ENCODE data around the gene FAM227A. TPM values are rescaled to one million over a fixed set of nuclear protein-coding genes. Genes with fewer than 3 reads are reported as not detected.

The FAM227A gene
- total and polyA plus RNA-seq, 2 of the 8 experiments (the other 6 are each of a cell fraction or from before 2014, with no cell fraction given), result 2.1 to 3.9 TPM

DNA sequence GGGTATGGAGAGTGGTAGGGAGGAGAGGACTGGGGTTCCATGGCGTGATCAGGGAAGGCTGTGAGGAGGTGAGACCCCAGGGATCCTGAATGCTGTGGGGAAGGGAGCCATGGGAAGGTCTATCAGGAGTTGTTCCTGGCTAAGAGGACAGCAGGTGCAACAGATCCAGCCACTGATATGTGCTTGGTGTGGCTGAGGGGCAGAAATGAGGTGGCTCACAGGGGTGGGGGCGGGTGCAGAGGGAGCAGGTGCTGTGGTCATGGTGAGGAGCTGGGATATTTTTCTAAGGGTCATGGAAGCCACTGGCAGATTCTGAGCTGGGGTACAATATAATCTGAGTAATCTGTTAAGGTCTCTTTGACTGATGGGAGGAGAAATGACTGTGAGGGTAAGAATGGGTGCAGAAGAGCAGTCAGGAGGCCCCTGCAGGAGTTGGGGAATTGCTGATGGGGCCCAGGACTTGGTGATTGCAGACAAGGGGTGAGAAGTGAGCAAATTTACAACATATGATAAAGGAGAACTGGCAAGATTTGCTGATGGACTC lies 54.9 kb downstream of the FAM227A start (continued):
- TF ChIP-seq, protein P1, sequence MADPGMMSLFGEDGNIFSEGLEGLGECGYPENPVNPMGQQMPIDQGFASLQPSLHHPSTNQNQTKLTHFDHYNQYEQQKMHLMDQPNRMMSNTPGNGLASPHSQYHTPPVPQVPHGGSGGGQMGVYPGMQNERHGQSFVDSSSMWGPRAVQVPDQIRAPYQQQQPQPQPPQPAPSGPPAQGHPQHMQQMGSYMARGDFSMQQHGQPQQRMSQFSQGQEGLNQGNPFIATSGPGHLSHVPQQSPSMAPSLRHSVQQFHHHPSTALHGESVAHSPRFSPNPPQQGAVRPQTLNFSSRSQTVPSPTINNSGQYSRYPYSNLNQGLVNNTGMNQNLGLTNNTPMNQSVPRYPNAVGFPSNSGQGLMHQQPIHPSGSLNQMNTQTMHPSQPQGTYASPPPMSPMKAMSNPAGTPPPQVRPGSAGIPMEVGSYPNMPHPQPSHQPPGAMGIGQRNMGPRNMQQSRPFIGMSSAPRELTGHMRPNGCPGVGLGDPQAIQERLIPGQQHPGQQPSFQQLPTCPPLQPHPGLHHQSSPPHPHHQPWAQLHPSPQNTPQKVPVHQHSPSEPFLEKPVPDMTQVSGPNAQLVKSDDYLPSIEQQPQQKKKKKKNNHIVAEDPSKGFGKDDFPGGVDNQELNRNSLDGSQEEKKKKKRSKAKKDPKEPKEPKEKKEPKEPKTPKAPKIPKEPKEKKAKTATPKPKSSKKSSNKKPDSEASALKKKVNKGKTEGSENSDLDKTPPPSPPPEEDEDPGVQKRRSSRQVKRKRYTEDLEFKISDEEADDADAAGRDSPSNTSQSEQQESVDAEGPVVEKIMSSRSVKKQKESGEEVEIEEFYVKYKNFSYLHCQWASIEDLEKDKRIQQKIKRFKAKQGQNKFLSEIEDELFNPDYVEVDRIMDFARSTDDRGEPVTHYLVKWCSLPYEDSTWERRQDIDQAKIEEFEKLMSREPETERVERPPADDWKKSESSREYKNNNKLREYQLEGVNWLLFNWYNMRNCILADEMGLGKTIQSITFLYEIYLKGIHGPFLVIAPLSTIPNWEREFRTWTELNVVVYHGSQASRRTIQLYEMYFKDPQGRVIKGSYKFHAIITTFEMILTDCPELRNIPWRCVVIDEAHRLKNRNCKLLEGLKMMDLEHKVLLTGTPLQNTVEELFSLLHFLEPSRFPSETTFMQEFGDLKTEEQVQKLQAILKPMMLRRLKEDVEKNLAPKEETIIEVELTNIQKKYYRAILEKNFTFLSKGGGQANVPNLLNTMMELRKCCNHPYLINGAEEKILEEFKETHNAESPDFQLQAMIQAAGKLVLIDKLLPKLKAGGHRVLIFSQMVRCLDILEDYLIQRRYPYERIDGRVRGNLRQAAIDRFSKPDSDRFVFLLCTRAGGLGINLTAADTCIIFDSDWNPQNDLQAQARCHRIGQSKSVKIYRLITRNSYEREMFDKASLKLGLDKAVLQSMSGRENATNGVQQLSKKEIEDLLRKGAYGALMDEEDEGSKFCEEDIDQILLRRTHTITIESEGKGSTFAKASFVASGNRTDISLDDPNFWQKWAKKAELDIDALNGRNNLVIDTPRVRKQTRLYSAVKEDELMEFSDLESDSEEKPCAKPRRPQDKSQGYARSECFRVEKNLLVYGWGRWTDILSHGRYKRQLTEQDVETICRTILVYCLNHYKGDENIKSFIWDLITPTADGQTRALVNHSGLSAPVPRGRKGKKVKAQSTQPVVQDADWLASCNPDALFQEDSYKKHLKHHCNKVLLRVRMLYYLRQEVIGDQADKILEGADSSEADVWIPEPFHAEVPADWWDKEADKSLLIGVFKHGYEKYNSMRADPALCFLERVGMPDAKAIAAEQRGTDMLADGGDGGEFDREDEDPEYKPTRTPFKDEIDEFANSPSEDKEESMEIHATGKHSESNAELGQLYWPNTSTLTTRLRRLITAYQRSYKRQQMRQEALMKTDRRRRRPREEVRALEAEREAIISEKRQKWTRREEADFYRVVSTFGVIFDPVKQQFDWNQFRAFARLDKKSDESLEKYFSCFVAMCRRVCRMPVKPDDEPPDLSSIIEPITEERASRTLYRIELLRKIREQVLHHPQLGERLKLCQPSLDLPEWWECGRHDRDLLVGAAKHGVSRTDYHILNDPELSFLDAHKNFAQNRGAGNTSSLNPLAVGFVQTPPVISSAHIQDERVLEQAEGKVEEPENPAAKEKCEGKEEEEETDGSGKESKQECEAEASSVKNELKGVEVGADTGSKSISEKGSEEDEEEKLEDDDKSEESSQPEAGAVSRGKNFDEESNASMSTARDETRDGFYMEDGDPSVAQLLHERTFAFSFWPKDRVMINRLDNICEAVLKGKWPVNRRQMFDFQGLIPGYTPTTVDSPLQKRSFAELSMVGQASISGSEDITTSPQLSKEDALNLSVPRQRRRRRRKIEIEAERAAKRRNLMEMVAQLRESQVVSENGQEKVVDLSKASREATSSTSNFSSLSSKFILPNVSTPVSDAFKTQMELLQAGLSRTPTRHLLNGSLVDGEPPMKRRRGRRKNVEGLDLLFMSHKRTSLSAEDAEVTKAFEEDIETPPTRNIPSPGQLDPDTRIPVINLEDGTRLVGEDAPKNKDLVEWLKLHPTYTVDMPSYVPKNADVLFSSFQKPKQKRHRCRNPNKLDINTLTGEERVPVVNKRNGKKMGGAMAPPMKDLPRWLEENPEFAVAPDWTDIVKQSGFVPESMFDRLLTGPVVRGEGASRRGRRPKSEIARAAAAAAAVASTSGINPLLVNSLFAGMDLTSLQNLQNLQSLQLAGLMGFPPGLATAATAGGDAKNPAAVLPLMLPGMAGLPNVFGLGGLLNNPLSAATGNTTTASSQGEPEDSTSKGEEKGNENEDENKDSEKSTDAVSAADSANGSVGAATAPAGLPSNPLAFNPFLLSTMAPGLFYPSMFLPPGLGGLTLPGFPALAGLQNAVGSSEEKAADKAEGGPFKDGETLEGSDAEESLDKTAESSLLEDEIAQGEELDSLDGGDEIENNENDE (IDR thresholded peaks at IDR 0.05; ENCODE audit: insufficient replicate concordance, low read length), result no peak
- TF ChIP-seq CTCF (IDR thresholded peaks at IDR 0.05; ENCODE audit: control extremely low read depth in 1 of 3, insufficient read depth in 1 of 3, low read depth in 1 of 3, low read length in 3 of 3) (no peak), SIN3A (conservative IDR thresholded peaks at IDR 0.05 in 1 of 2, IDR thresholded peaks at IDR 0.05 in 1 of 2; ENCODE audit: low read depth in 1 of 2, low read length in 2 of 2) (no peak), SUZ12 (IDR thresholded peaks at IDR 0.05; ENCODE audit: low read length) (no peak), CTBP2 (IDR thresholded peaks at IDR 0.05; ENCODE audit: borderline replicate concordance, insufficient read depth, insufficient read length, low read length) (no peak), EGR1 (IDR thresholded peaks at IDR 0.05; ENCODE audit: borderline replicate concordance, low read depth, low read length) (no peak), SIX5 (IDR thresholded peaks at IDR 0.05; ENCODE audit: low read depth, low read length) (no peak), GABPA (IDR thresholded peaks at IDR 0.05; ENCODE audit: borderline replicate concordance, insufficient read depth, low read length) (no peak)
